Epithelial cell of proximal tubule (primary cell): ENCODE data around the gene LSM10. TPM values are rescaled to one million over a fixed set of nuclear protein-coding genes. Genes with fewer than 3 reads are reported as not detected.

Experiments
- DNase-seq: peaks from one replicate; pipeline ENCODE4 v3.0.0-alpha.2; 2011; ENCODE audit warnings: low read depth
- H3K4me3 ChIP-seq: 2 replicates; pipeline ENCODE4 v1.5.1; 2011; ENCODE audit warnings: low read depth, mild to moderate bottlenecking, low read length
- CTCF ChIP-seq: conservative IDR thresholded peaks from 2 replicates; pipeline ENCODE4 v1.5.1; 2012; ENCODE audit warnings: low read depth, mild to moderate bottlenecking, low read length
- total RNA-seq: library from RNA; depleted of rRNA; stranded (reverse); fragments of >200 nt; gene quantifications from 2 replicates; pipeline ENCODE4 v1.2.3, GENCODE V29; 2015

The LSM10 gene
- total RNA-seq, 1 donor from 2014 or later, result 18.2 TPM

DNA sequence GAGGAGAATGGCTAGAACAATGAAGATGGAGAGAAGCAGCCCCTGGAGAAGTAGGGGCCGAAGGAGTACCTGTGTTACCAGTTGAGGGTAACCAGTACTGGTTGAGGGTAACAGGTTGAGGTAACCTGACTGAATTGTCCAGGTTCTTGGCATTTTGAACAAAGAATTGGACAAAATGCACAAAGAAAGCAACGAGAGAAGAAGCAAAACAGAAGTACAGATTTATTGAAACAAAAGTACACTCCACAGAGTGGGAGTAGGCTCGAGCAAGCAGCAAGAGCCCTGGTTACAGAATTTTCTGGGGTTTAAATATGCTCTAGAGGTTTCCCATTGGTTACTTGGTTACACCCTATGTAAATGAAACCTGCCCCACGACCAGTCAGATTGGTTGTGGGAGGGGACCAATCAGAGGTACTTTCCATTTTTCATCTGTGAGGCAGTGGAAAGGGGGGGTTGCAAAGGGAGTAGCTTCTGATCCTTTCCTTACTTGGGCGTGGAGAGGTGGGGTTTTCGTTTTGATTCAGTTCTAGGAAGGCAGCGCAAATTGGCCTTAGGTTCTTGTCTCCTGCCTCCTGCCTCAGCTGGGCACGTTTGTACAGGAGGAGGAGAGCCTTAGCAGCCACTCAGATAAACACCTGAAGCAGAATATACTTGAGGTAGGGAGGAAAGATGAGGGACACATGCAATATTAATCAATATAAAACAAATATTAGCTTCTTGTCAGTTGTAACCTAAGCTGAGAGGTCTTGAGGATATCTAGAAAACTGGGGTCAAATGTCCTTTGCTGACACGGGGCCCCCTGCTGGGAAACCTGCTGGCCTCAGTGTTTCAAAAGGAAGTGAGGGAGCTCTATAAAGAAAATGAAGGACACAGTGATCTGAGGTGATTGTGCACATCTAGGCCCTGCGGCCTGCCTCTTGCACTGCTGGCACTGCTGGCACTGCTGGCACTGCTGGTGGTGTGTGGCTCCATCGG is 14.3 kb upstream of the LSM10 start:
- TF ChIP-seq CTCF, result no peak
- DNase-seq, result no peak

GRCh38 chr1:36408479-36408878 is 10.8 kb upstream of the LSM10 start:
- no peak for TF ChIP-seq CTCF
- DNase-seq, result no peak
- no peak overlapping the region for H3K4me3 ChIP-seq

More for the DNA sequence above, 14.3 kb upstream of the LSM10 start:
- no peak overlapping the region for H3K4me3 ChIP-seq

- DNase-seq, result no peak
- H3K4me3 ChIP-seq, result no peak overlapping the region
- no peak for TF ChIP-seq CTCF
Observed at GRCh38 chr1:36406440-36406839, 8.7 kb upstream of the LSM10 start.

DNA sequence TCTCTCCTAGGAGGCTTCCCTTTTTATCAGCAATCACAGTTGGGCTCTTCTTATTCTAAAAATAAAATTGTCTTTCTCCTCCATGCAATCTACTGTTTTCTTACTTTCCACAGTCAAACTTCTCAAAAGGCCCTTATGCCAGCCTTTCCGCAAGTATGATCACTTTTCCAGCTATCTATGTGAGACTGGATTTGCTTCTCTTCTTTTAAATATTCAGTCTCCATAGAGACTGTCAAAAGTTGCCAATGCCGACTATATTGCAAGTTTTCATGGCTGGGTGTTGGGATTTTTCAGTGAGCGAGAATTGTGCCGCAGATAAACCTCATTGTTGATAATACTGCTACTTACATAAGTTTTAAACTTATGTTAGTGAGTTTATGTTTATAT is 4.8 kb upstream of the LSM10 start:
- H3K4me3 ChIP-seq, result no peak overlapping the region
- no peak for TF ChIP-seq CTCF
- no peak for DNase-seq

DNA sequence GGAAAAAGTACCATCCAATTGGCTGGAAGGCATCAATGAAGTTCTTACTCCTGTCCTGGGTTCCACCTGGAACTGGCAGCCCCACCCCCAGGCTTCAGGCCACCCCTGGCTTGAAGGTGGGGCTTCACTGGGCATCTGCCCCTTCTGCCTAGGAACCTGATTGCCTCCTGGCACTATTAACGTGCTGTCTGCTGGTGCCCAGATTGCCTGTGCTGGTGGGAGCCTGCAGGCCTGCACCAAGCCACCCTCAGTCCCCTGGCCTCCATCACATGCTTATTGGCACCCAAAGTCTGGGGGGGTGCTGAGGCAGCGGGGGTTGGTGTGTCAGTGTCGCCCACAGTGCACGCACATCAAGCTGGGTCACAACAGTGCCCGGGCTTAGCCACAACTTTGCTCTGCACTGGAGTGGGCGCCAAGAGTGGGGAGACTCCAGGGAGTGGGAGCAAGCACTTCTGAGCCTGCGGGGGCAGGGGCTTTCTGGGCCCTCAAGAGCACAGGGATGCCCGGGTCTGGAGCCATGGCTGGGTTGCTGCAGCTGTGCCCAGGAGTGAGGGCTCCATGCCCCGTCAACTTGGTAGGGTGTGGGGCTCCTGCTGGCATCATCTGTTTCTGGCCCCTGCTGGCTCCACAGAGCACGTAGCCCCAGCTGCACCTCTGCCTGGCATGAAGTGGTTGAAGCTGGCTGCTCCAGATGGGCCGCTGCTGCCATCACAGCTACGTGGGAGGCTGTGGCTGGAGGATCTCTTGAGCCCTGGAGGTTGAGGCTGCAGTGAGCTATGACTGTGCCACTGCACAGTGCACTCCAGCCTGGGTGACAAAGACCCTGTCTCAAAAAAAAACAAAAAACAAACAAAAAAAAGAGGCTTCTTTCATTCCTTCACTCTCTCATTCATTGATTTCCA is 4.1 kb upstream of the LSM10 start:
- no peak for TF ChIP-seq CTCF
- no peak overlapping the region for H3K4me3 ChIP-seq
- no peak for DNase-seq

DNA sequence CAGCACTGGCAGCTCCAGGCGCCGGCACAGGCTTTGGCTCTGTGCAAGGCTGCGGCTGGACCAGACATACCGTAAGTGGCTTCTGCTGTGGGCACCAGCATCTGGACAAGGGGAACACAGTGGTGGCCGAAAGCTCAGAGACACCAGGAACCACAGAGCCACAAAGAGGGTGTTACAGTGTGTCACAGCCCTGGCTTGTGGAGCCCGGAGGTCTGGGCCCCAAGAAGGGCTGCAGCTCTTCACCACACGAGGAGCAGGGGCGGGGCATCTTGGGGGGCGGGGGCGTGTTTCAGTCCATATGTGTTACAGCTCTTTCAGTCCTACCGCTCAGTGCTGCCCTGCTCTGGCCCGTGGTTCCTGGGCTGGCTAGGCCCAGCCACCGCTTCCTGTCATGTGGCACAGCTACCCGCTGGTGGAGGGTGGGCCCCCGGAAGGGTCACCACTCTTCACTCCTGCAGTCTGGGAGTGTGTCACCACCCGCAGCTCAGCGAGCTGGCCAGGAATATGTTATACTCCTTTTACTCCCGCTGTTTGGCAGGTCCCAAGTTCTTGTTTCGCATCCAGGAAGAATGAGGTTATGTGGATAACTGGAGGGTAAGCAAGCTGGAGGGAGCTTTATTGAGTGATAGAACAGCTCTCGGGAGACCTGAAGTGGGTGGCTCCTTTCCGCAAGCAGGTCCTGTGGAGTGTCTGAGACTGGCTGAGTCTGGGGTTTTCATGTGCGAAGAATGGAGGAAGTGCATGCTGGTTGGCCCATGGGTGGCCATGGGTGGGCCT is 3.3 kb upstream of the LSM10 start:
- no peak for DNase-seq
- no peak overlapping the region for H3K4me3 ChIP-seq
- no peak for TF ChIP-seq CTCF
